HG03039 (cell line): ENCODE results near the gene KRTAP19-1.

Source experiments
- ATAC-seq: cut with Tn5 transposase; IDR thresholded peaks from one replicate; pipeline ENCODE4 v1.9.1; 2021; ENCODE audit warnings: mild to moderate bottlenecking, moderate library complexity; ENCODE audit not compliant: unreplicated experiment

The KRTAP19-1 gene

GRCh38 chr21:30430170-30430655, 50.0 kb downstream of the KRTAP19-1 start, which contains the start of gene KRTAP13-4:
TSS of gene KRTAP13-4 (plus strand) at chr21:30430220. CDS start at chr21:30430276, 56 bp downstream.
- no peak for ATAC-seq
